Measurements from ENCODE around the gene LNX1.

LNX1 gene

GRCh38 chr4:53580274-53580673 is 11.0 kb downstream of the LNX1 start:
- TF ChIP-seq CTCF (IDR thresholded peaks at IDR 0.05; ENCODE audit: insufficient read depth, low read length) (no peak), SPI1 (IDR thresholded peaks at IDR 0.05; ENCODE audit: borderline replicate concordance, low read depth) (no peak), GABPA (IDR thresholded peaks at IDR 0.05; ENCODE audit: low read depth) (no peak), POLR2AphosphoS5 (IDR thresholded peaks at IDR 0.05; ENCODE audit: low read depth) (no peak), REST (IDR thresholded peaks at IDR 0.05; ENCODE audit: insufficient replicate concordance, low read depth) (no peak)

GRCh38 chr4:53579826-53580225 is 11.5 kb downstream of the LNX1 start:
- Histone ChIP-seq H3K4me3 (replicated peaks; ENCODE audit: insufficient read depth, low read length) (no peak overlapping the region), H3K27ac (replicated peaks) (no peak overlapping the region), H3K27me3 (ENCODE audit: insufficient read depth, poor library complexity, severe bottlenecking) (no peaks in the 10 kb centered on the region)
- TF ChIP-seq REST (IDR thresholded peaks at IDR 0.05; ENCODE audit: insufficient replicate concordance, low read depth) (no peak), CTCF (IDR thresholded peaks at IDR 0.05; ENCODE audit: insufficient read depth, low read length) (no peak), SPI1 (IDR thresholded peaks at IDR 0.05; ENCODE audit: borderline replicate concordance, low read depth) (no peak), POLR2AphosphoS5 (IDR thresholded peaks at IDR 0.05; ENCODE audit: low read depth) (no peak), GABPA (IDR thresholded peaks at IDR 0.05; ENCODE audit: low read depth) (no peak)
- no peak for DNase-seq (ENCODE audit: low read depth in 1 of 2, low spot score in 1 of 2)

More at GRCh38 chr4:53580274-53580673, 11.0 kb downstream of the LNX1 start:
- no peaks in the 10 kb centered on the region for H3K27me3 ChIP-seq (ENCODE audit: insufficient read depth, poor library complexity, severe bottlenecking)
- H3K27ac ChIP-seq (replicated peaks): no peak overlapping the region
- no peak for DNase-seq (ENCODE audit: low read depth in 1 of 2, low spot score in 1 of 2)
- H3K4me3 ChIP-seq (replicated peaks; ENCODE audit: insufficient read depth, low read length): no peak overlapping the region

GRCh38 chr4:53576676-53577372 is 14.5 kb downstream of the LNX1 start:
- TF ChIP-seq REST (IDR thresholded peaks at IDR 0.05; ENCODE audit: insufficient replicate concordance, low read depth) (no peak), CTCF (IDR thresholded peaks at IDR 0.05; ENCODE audit: insufficient read depth, low read length) (no peak)
- Histone ChIP-seq H3K27ac (replicated peaks) (no peak overlapping the region), H3K27me3 (ENCODE audit: insufficient read depth, poor library complexity, severe bottlenecking) (no peaks in the 10 kb centered on the region), H3K4me3 (replicated peaks; ENCODE audit: insufficient read depth, low read length) (no peak overlapping the region)
- no peak for DNase-seq (ENCODE audit: low read depth in 1 of 2, low spot score in 1 of 2)

Measured in HL-60 (cell line).